ENCODE results near the gene GMPS.

DNA sequence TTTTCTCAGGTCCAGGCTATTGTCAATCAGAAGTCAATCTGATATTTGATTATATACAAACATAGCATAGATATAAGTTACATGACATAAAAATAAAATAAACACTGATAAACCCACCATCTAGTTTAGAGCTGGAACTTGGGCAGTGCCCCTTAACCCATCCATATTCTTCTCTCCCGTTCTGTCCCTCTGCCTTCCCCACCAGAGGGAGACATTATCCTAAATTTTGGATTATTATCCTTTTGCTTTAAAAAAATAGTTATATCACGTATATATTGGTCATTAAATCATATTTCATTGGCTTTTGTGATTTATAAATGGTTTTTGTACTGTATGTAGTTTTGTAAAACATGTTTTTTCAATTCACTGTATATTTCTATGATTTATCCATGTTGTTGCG lies 107.9 kb downstream of the GMPS start:
- TF ChIP-seq EZH2 (IDR thresholded peaks at IDR 0.05; ENCODE audit: borderline replicate concordance, low read depth, low read length, severe bottlenecking) (no peak), POLR2A (IDR thresholded peaks at IDR 0.05; ENCODE audit: low read depth, low read length) (no peak)
- TF ChIP-seq, protein P1, sequence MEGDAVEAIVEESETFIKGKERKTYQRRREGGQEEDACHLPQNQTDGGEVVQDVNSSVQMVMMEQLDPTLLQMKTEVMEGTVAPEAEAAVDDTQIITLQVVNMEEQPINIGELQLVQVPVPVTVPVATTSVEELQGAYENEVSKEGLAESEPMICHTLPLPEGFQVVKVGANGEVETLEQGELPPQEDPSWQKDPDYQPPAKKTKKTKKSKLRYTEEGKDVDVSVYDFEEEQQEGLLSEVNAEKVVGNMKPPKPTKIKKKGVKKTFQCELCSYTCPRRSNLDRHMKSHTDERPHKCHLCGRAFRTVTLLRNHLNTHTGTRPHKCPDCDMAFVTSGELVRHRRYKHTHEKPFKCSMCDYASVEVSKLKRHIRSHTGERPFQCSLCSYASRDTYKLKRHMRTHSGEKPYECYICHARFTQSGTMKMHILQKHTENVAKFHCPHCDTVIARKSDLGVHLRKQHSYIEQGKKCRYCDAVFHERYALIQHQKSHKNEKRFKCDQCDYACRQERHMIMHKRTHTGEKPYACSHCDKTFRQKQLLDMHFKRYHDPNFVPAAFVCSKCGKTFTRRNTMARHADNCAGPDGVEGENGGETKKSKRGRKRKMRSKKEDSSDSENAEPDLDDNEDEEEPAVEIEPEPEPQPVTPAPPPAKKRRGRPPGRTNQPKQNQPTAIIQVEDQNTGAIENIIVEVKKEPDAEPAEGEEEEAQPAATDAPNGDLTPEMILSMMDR (IDR thresholded peaks at IDR 0.05; ENCODE audit: extremely low read depth in 1 of 2, insufficient read depth in 1 of 2, low read depth in 1 of 2, low read length in 2 of 2), result peak; percentile 4 to 16
